GM18505 (cell line): ENCODE data around the gene GSTT4.
"Not testable (repeated sequence)": the region's sequence is repeated elsewhere in the genome, so short reads cannot be mapped to it uniquely, and the experiment has no call there.

ENCODE experiments used
- ATAC-seq: cut with Tn5 transposase; IDR thresholded peaks from one replicate; pipeline ENCODE4 v1.9.1; 2021; ENCODE audit not compliant: unreplicated experiment
- POLR2A ChIP-seq: IDR thresholded peaks from 4 replicates; pipeline ENCODE4 v1.6.1; 2011; ENCODE audit warnings: borderline replicate concordance; ENCODE audit not compliant: insufficient read depth, insufficient read length; ENCODE audit errors: extremely low read depth

GSTT4 gene

GRCh38 chr22:24008381-24009226 lies 3.4 kb upstream of the GSTT4 start:
- no peak for TF ChIP-seq POLR2A

GRCh38 chr22:24008022-24008283 lies 2.7 kb upstream of the GSTT4 start:
- no peak for TF ChIP-seq POLR2A
- ATAC-seq = no peak

More at GRCh38 chr22:24008381-24009226, 3.4 kb upstream of the GSTT4 start:
- no peak for ATAC-seq

- TF ChIP-seq POLR2A = no peak
- no peak for ATAC-seq
Measured at GRCh38 chr22:24007253-24008021, 2.2 kb upstream of the GSTT4 start.

- no peak for TF ChIP-seq POLR2A
- ATAC-seq = no peak
Measured at GRCh38 chr22:24006914-24007214, 1.6 kb upstream of the GSTT4 start.

GRCh38 chr22:24006207-24006913 lies 1.1 kb upstream of the GSTT4 start:
- no peak for ATAC-seq
- TF ChIP-seq POLR2A = no peak

- ATAC-seq = no peak
- no peak for TF ChIP-seq POLR2A
Measured at GRCh38 chr22:24003887-24004286, 1.4 kb downstream of the GSTT4 start.

GRCh38 chr22:24002851-24003250 lies 2.4 kb downstream of the GSTT4 start:
- no peak for TF ChIP-seq POLR2A
- ATAC-seq = no peak

- TF ChIP-seq POLR2A = no peak
- no peak for ATAC-seq
Measured at GRCh38 chr22:24002272-24002671, 3.0 kb downstream of the GSTT4 start.

GRCh38 chr22:24001314-24001713 lies 3.9 kb downstream of the GSTT4 start:
- TF ChIP-seq POLR2A = no peak
- no peak for ATAC-seq

GRCh38 chr22:23999779-24000178 lies 5.5 kb downstream of the GSTT4 start:
- not testable (repeated sequence) for ATAC-seq

GRCh38 chr22:23997092-23997491 lies 8.2 kb downstream of the GSTT4 start:
- no peak for ATAC-seq
- no peak for TF ChIP-seq POLR2A

- not testable (repeated sequence) for ATAC-seq
Measured at GRCh38 chr22:23993581-23994177, 11.6 kb downstream of the GSTT4 start.

- ATAC-seq = not testable (repeated sequence)
Measured at GRCh38 chr22:23993080-23993479, 12.2 kb downstream of the GSTT4 start.

- ATAC-seq = not testable (repeated sequence)
Measured at GRCh38 chr22:23989583-23990244, 15.5 kb downstream of the GSTT4 start.

- not testable (repeated sequence) for ATAC-seq
Measured at GRCh38 chr22:23986538-23987178, 18.6 kb downstream of the GSTT4 start.

GRCh38 chr22:23986089-23986488 lies 19.2 kb downstream of the GSTT4 start:
- not testable (repeated sequence) for ATAC-seq
